Breast epithelium (tissue), 4 donors: Measurements from ENCODE around the gene ATP6V1G3. TPM values are rescaled to one million over a fixed set of nuclear protein-coding genes. Genes with fewer than 3 reads are reported as not detected.
"Not testable (repeated sequence)": the region's sequence is repeated elsewhere in the genome, so short reads cannot be mapped to it uniquely, and the experiment has no call there.

Experiments
- DNase-seq, 2 donors: peaks; one replicate each; pipeline ENCODE4 v3.0.0-alpha.2; 2019; ENCODE audit warnings: low spot score in 2 of 2
- H3K27ac ChIP-seq, 2 donors: fragments of 200-600 bp; sonication (generic) in 1 of 2; one replicate each; pipeline ENCODE4 v1.5.1; 2016 to 2019; ENCODE audit warnings: mild to moderate bottlenecking in 1 of 2
- H3K27me3 ChIP-seq, 2 donors: fragments of 200-600 bp; sonication (generic) in 1 of 2; one replicate each; pipeline versions ENCODE4 v1.5.1 to v1.6.0; 2017 to 2019; ENCODE audit warnings: control low read depth in 1 of 2, mild to moderate bottlenecking in 1 of 2
- H3K36me3 ChIP-seq: fragments of 200-600 bp; one replicate; pipeline ENCODE4 v1.5.1; 2019
- H3K4me1 ChIP-seq, 2 donors: fragments of 200-600 bp; sonication (generic); one replicate each; pipeline ENCODE4 v1.5.1; 2016 to 2019; ENCODE audit warnings: control low read depth in 1 of 2
- H3K4me3 ChIP-seq, 3 donors: fragments of 200-600 bp; sonication (generic); 1 replicate in 2 of 3; 2 replicates in 1 of 3; pipeline ENCODE4 v1.5.1; 2016 to 2019; ENCODE audit warnings: mild to moderate bottlenecking in 3 of 3, moderate library complexity in 2 of 3
- H3K9me3 ChIP-seq, 2 donors: fragments of 200-600 bp; sonication (generic) in 1 of 2; one replicate each; pipeline ENCODE4 v1.5.1; 2016 to 2019; ENCODE audit warnings: control low read depth in 1 of 2
- POLR2A ChIP-seq: fragments of 450-650 bp; IDR thresholded peaks from one replicate; pipeline ENCODE4 v1.6.1; 2016; ENCODE audit warnings: antibody characterized with exemption, mild to moderate bottlenecking, moderate library complexity
- POLR2AphosphoS5 ChIP-seq, 3 donors: sonication (generic); formaldehyde crosslinking; IDR thresholded peaks; one replicate each; pipeline ENCODE4 v1.6.1; 2017; ENCODE audit warnings: antibody characterized with exemption in 3 of 3
- intact Hi-C: fragments of 100-400 bp; cut with DNase I; formaldehyde crosslinking; loops from one replicate; pipeline ENCODE4 v1.15.1; 2023; ENCODE audit warnings: low total_unique reads
- total RNA-seq, 3 donors: library from RNA; depleted of rRNA; stranded (reverse); fragments of >200 nt; gene quantifications; one replicate each; pipeline ENCODE4 v1.1.0, GENCODE V29; 2016
- TF ChIP-seq, protein P1 (sequence below), 3 donors: fragments of 450-650 bp; IDR thresholded peaks; one replicate each; pipeline ENCODE4 v1.5.1; 2016 to 2017; ENCODE audit warnings: antibody characterized with exemption in 3 of 3, mild to moderate bottlenecking in 3 of 3, moderate library complexity in 3 of 3

The ATP6V1G3 gene, protein sequence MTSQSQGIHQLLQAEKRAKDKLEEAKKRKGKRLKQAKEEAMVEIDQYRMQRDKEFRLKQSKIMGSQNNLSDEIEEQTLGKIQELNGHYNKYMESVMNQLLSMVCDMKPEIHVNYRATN
- total RNA-seq, result not detected

DNA sequence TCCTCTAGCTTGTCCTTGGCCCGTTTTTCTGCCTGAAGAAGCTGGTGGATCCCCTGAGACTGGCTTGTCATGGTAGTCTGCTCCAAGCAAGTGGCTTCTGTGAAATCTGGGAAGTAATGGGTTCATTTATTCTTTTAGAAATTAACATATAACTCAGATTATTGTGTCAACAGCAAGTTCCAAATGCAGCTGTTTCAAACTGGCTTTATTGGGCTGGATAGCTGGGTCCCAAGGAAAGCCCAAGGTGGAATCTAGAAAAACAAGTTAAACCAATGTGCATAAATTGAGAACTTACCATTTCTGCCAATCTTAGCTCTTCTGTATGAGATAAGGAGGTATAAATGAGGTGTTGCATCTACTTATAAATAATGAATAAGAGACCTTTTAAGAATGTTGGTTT, at the start of gene ATP6V1G3:
TSS of gene ATP6V1G3 (minus strand) at position 101 of the 400 bp plus-strand sequence. CDS start at position 71, 30 bp downstream.
- H3K9me3 ChIP-seq, result no peaks in the 10 kb centered on the region
- no peak for DNase-seq
- no peaks in the 10 kb centered on the region for H3K36me3 ChIP-seq
- no peaks in the 10 kb centered on the region for H3K27me3 ChIP-seq
- intact Hi-C loops, result loop anchor here (10.0 kb wide), 1 partner anchor 894 kb away; no protein-coding TSS in a partner anchor
- H3K4me3 ChIP-seq, result no peak within 1 kb of the TSS
- TF ChIP-seq, protein P1, sequence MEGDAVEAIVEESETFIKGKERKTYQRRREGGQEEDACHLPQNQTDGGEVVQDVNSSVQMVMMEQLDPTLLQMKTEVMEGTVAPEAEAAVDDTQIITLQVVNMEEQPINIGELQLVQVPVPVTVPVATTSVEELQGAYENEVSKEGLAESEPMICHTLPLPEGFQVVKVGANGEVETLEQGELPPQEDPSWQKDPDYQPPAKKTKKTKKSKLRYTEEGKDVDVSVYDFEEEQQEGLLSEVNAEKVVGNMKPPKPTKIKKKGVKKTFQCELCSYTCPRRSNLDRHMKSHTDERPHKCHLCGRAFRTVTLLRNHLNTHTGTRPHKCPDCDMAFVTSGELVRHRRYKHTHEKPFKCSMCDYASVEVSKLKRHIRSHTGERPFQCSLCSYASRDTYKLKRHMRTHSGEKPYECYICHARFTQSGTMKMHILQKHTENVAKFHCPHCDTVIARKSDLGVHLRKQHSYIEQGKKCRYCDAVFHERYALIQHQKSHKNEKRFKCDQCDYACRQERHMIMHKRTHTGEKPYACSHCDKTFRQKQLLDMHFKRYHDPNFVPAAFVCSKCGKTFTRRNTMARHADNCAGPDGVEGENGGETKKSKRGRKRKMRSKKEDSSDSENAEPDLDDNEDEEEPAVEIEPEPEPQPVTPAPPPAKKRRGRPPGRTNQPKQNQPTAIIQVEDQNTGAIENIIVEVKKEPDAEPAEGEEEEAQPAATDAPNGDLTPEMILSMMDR (IDR thresholded peaks at IDR 0.05), result no peak
- TF ChIP-seq POLR2A (no peak), POLR2AphosphoS5 (IDR thresholded peaks at IDR 0.05) (no peak)
- H3K27ac ChIP-seq, result no peak within 1 kb of the TSS
- H3K4me1 ChIP-seq, result no peaks in the 10 kb centered on the region

DNA sequence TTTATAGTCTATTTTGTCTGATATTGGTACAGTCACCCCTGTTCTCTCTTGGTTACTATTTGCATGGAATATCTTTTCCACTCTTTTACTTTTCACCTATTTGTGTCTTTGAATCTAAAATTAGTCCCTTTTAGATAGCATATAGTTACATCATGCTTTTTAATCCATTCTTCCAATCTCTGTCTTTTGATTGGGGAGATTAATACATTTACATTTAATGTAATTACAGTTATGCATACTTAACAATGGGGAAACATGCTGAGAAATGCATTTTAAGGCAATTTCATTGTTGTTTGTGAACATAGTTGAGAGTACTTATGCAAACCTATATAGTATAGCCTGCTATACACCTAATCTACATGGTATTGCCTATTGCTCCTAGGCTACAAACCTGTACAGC, 48.4 kb upstream of the ATP6V1G3 start:
- H3K27me3 ChIP-seq, result no peaks in the 10 kb centered on the region
- no peak overlapping the region for H3K4me3 ChIP-seq
- no peaks in the 10 kb centered on the region for H3K36me3 ChIP-seq
- no peak for DNase-seq
- no peaks in the 10 kb centered on the region for H3K4me1 ChIP-seq
- H3K27ac ChIP-seq, result no peak overlapping the region
- H3K9me3 ChIP-seq, result peaks cover 0 to 21% of the 10 kb centered on the region in 2 donors
- intact Hi-C loops, result no loop called here
- TF ChIP-seq POLR2A (no peak), POLR2AphosphoS5 (IDR thresholded peaks at IDR 0.05) (no peak)
- TF ChIP-seq, protein P1 (IDR thresholded peaks at IDR 0.05), result no peak

DNA sequence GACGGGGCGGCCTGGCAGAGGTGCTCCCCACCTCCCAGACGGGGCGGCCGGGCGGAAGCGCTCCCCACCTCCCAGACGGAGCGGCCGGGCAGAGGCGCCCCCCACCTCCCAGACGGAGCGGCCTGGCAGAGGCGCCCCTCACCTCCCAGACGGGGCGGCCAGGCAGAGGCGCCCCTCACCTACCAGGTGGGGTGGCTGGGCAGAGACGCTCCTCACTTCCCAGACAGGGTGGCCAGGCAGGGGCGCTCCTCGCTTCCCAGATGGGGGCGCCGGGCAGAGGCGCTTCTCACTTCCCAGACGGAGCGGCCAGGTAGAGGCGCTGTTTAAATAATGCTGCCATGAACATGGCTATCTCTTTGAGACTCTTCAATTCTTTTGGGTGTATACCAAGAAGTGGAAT, 43.7 kb upstream of the ATP6V1G3 start:
- Histone ChIP-seq H3K4me1 (no peaks in the 10 kb centered on the region), H3K9me3 (peaks cover 5 to 17% of the 10 kb centered on the region in 2 donors), H3K36me3 (no peaks in the 10 kb centered on the region), H3K27ac (no peak overlapping the region), H3K4me3 (no peak overlapping the region), H3K27me3 (no peaks in the 10 kb centered on the region)
- intact Hi-C loops, result no loop called here
- no peak for DNase-seq
- TF ChIP-seq POLR2A (no peak), POLR2AphosphoS5 (IDR thresholded peaks at IDR 0.05) (no peak)
- TF ChIP-seq, protein P1 (IDR thresholded peaks at IDR 0.05), result no peak

DNA sequence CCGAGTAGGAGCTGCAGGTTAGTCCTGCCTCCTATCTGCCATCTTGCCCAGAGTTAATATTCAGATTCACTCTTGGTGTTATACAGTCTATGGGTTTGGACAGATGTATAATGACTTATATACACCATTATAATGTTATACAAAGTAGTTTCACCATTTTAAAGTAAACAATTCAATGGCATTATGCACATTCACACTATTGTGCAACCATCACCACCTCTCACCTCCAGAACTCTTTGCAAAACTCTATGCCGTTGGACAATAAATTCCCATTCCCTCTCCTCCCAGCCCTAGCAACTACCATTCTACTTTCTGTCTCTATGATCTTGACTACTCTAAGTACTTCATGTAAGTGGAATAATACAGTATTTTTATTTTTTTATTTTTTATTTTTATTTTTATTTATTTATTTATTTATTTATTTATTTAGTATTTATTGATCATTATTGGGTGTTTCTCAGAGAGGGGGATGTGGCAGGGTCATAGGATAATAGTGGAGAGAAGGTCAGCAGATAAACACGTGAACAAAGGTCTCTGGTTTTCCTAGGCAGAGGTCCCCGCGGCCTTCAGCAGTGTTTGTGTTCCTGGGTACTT, 42.8 kb upstream of the ATP6V1G3 start:
- H3K27ac ChIP-seq, H3K4me3 ChIP-seq, H3K9me3 ChIP-seq, H3K27me3 ChIP-seq, intact Hi-C loops, H3K4me1 ChIP-seq, DNase-seq, H3K36me3 ChIP-seq: not testable (repeated sequence)

DNA sequence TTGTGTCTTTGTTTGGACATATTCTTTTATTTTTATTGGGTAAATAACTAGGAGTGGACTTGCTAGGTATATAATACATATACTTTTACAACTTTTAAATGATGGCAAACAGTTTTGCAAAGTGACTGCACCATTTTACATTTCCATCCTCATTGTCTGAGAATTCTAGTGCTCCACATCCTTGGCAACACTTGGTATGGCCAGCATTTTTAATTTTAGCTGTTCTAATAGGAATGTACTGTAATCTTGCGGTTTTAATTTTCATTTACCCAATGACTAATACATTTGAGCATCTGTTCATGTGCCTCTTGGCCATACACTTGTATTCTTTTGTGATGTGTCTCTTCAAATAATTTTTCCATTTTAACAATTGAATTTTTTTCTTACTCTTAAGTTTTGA, 37.0 kb upstream of the ATP6V1G3 start:
- DNase-seq, result no peak
- Histone ChIP-seq H3K27ac (no peak overlapping the region), H3K4me1 (no peaks in the 10 kb centered on the region), H3K4me3 (no peak overlapping the region), H3K27me3 (no peaks in the 10 kb centered on the region), H3K36me3 (no peaks in the 10 kb centered on the region), H3K9me3 (peaks cover 5 to 8% of the 10 kb centered on the region in 2 donors)
- intact Hi-C loops, result no loop called here
- TF ChIP-seq, protein P1 (IDR thresholded peaks at IDR 0.05), result no peak
- TF ChIP-seq POLR2A (no peak), POLR2AphosphoS5 (IDR thresholded peaks at IDR 0.05) (no peak)
